Measurements from ENCODE around the gene MINDY4.

Gene MINDY4

DNA sequence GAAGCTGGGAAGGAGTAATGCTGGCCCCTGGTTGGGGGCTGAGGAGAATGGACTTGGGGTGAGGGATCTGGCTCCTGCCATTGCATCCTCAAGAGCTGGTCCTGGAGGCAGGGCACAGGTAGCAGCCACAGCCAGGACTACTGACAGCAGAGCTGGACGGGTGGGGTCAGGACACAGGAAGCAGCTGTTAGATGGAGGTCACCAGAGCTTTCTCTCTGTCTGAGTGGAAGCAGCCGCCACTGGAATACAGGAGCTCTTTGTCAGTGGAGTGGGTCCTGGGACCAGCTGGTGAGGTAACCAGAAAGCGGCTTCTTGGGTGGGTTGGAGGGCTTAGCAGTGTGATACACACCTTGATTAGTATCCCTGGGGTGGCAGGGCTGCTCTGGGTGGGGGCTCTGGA is 82.4 kb downstream of the MINDY4 start:
- H3K9me3 ChIP-seq (ENCODE audit: low read length) = no peaks in the 10 kb centered on the region
- no peaks in the 10 kb centered on the region for H3K27me3 ChIP-seq (ENCODE audit: insufficient read depth, low read length)
- no peaks in the 10 kb centered on the region for H3K4me1 ChIP-seq (ENCODE audit: insufficient read depth, low read length)
- peaks cover 2% of the 10 kb centered on the region for H3K36me3 ChIP-seq (ENCODE audit: insufficient read depth, low read length)
- H2AFZ ChIP-seq (ENCODE audit: low read depth, low read length) = no peak overlapping the region
- no peak overlapping the region for H3K4me3 ChIP-seq (ENCODE audit: low read length)

- H2AFZ ChIP-seq (ENCODE audit: low read depth, low read length) = no peak overlapping the region
- H3K9me3 ChIP-seq (ENCODE audit: low read length) = no peaks in the 10 kb centered on the region
- no peak overlapping the region for H3K4me3 ChIP-seq (ENCODE audit: low read length)
- no peaks in the 10 kb centered on the region for H3K4me1 ChIP-seq (ENCODE audit: insufficient read depth, low read length)
- no peaks in the 10 kb centered on the region for H3K27me3 ChIP-seq (ENCODE audit: insufficient read depth, low read length)
- H3K36me3 ChIP-seq (ENCODE audit: insufficient read depth, low read length) = peaks cover 2% of the 10 kb centered on the region
Measured at GRCh38 chr7:30855936-30856335, 84.7 kb downstream of the MINDY4 start.

DNA sequence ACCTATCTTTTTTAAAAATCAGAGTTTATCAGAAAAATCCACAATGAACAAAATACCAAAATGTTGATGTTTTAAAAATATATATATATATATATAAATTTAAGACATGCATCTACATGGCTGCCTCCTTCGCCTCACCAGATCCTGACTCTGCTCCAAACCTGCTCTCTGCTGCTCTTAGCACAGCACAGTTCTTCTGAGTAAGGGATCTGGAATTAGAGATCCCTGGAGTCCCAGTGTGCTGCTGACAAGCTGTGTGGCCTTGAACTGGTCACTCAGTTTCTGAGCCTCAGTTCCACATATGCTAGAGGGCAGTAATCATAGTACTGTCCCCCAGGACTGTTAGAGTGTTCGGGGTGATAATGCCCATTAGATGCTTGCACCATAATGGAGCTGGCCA is 87.4 kb downstream of the MINDY4 start:
- no peak overlapping the region for H2AFZ ChIP-seq (ENCODE audit: low read depth, low read length)
- H3K4me1 ChIP-seq (ENCODE audit: insufficient read depth, low read length) = no peaks in the 10 kb centered on the region
- H3K9me3 ChIP-seq (ENCODE audit: low read length) = no peaks in the 10 kb centered on the region
- no peaks in the 10 kb centered on the region for H3K27me3 ChIP-seq (ENCODE audit: insufficient read depth, low read length)
- no peaks in the 10 kb centered on the region for H3K36me3 ChIP-seq (ENCODE audit: insufficient read depth, low read length)
- no peak overlapping the region for H3K4me3 ChIP-seq (ENCODE audit: low read length)

- no peak overlapping the region for H3K4me3 ChIP-seq (ENCODE audit: low read length)
- no peaks in the 10 kb centered on the region for H3K27me3 ChIP-seq (ENCODE audit: insufficient read depth, low read length)
- H3K4me1 ChIP-seq (ENCODE audit: insufficient read depth, low read length) = no peaks in the 10 kb centered on the region
- H2AFZ ChIP-seq (ENCODE audit: low read depth, low read length) = no peak overlapping the region
- no peaks in the 10 kb centered on the region for H3K36me3 ChIP-seq (ENCODE audit: insufficient read depth, low read length)
- H3K9me3 ChIP-seq (ENCODE audit: low read length) = no peaks in the 10 kb centered on the region
Measured at GRCh38 chr7:30859202-30859939, 88.2 kb downstream of the MINDY4 start.

DNA sequence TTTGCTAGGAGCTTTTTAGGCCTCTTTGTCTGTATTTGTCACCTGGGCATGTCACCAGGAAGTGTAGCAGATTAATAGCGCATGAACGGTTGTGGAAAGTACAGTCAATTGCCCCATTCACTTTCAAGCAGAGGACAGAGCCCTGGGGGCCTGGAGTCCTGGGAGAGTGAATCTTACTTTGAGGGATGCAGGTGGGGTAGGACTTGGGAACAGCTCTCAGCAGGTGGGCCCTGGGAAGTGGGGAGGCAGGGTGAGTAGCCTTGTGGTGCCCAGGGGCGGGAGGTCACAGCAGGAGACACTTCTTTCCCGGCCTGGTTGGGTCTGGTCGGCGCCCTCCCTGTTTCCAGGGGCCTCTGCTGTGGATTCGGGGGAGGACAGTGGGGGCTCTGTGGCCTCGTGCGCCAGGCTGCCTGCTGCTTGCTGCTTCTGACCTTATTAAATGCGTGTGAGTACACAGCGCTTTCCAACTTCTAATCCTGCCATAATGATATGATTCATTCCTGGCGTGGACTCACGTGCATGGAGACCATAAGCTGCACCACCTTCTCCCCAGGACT is 88.8 kb downstream of the MINDY4 start:
- Histone ChIP-seq H3K36me3 (ENCODE audit: insufficient read depth, low read length) (no peaks in the 10 kb centered on the region), H3K4me1 (ENCODE audit: insufficient read depth, low read length) (no peaks in the 10 kb centered on the region), H3K4me3 (ENCODE audit: low read length) (no peak overlapping the region), H3K9me3 (ENCODE audit: low read length) (no peaks in the 10 kb centered on the region), H2AFZ (ENCODE audit: low read depth, low read length) (no peak overlapping the region), H3K27me3 (ENCODE audit: insufficient read depth, low read length) (no peaks in the 10 kb centered on the region)

GRCh38 chr7:30861612-30862011 is 90.4 kb downstream of the MINDY4 start:
- no peaks in the 10 kb centered on the region for H3K27me3 ChIP-seq (ENCODE audit: insufficient read depth, low read length)
- no peaks in the 10 kb centered on the region for H3K4me1 ChIP-seq (ENCODE audit: insufficient read depth, low read length)
- no peaks in the 10 kb centered on the region for H3K36me3 ChIP-seq (ENCODE audit: insufficient read depth, low read length)
- H2AFZ ChIP-seq (ENCODE audit: low read depth, low read length) = no peak overlapping the region
- H3K4me3 ChIP-seq (ENCODE audit: low read length) = no peak overlapping the region
- no peaks in the 10 kb centered on the region for H3K9me3 ChIP-seq (ENCODE audit: low read length)

DNA sequence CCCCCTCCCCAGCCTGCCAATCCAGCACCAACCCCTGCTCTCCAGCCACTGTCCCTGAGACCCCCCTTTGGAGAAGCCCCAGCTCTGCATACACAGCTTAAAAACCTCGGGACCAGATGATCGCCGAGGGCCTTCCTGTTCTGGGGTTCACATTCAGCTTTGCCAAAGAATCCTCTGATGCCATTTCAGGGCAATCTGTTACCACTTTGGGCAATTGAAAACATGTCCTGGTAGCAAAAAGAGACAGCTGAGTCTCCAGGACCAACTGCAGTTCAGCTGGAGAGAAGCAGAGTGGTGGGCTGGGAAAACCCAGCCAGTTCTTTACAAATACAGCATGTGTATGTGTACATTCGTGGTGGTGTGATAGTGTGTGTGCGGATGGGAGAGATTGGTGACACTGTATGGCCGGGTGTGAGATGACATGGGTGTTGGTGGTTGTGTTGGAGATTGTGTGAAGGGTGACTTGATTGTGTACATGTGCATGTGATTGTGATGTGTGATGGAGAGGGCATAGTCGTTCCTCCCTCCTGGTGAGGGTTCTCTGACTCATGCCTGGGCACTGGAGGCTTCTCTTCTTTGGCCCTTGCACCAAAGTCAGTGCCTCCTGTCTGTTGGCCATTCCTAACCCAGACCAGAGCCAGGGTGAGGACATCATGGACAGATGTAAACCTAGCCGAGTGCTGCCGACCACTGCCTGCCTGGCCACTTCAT is 91.9 kb downstream of the MINDY4 start:
- Histone ChIP-seq H3K36me3 (ENCODE audit: insufficient read depth, low read length) (no peaks in the 10 kb centered on the region), H3K9me3 (ENCODE audit: low read length) (no peaks in the 10 kb centered on the region)

GRCh38 chr7:30863706-30864035 is 92.5 kb downstream of the MINDY4 start:
- Histone ChIP-seq H3K36me3 (ENCODE audit: insufficient read depth, low read length) (no peaks in the 10 kb centered on the region), H3K27me3 (ENCODE audit: insufficient read depth, low read length) (no peaks in the 10 kb centered on the region), H3K4me3 (ENCODE audit: low read length) (no peak overlapping the region), H2AFZ (ENCODE audit: low read depth, low read length) (no peak overlapping the region), H3K9me3 (ENCODE audit: low read length) (no peaks in the 10 kb centered on the region), H3K4me1 (ENCODE audit: insufficient read depth, low read length) (no peaks in the 10 kb centered on the region)

More for the DNA sequence above, 91.9 kb downstream of the MINDY4 start:
- no peak overlapping the region for H2AFZ ChIP-seq (ENCODE audit: low read depth, low read length)
- no peak overlapping the region for H3K4me3 ChIP-seq (ENCODE audit: low read length)
- H3K27me3 ChIP-seq (ENCODE audit: insufficient read depth, low read length) = no peaks in the 10 kb centered on the region
- H3K4me1 ChIP-seq (ENCODE audit: insufficient read depth, low read length) = no peaks in the 10 kb centered on the region

GRCh38 chr7:30864101-30864500 is 92.9 kb downstream of the MINDY4 start:
- Histone ChIP-seq H3K27me3 (ENCODE audit: insufficient read depth, low read length) (no peaks in the 10 kb centered on the region), H3K36me3 (ENCODE audit: insufficient read depth, low read length) (no peaks in the 10 kb centered on the region), H3K9me3 (ENCODE audit: low read length) (no peaks in the 10 kb centered on the region), H2AFZ (ENCODE audit: low read depth, low read length) (no peak overlapping the region), H3K4me3 (ENCODE audit: low read length) (no peak overlapping the region), H3K4me1 (ENCODE audit: insufficient read depth, low read length) (no peaks in the 10 kb centered on the region)

- no peak overlapping the region for H2AFZ ChIP-seq (ENCODE audit: low read depth, low read length)
- H3K36me3 ChIP-seq (ENCODE audit: insufficient read depth, low read length) = no peaks in the 10 kb centered on the region
- no peaks in the 10 kb centered on the region for H3K4me1 ChIP-seq (ENCODE audit: insufficient read depth, low read length)
- no peak overlapping the region for H3K4me3 ChIP-seq (ENCODE audit: low read length)
- H3K9me3 ChIP-seq (ENCODE audit: low read length) = no peaks in the 10 kb centered on the region
- H3K27me3 ChIP-seq (ENCODE audit: insufficient read depth, low read length) = no peaks in the 10 kb centered on the region
Measured at GRCh38 chr7:30865076-30865475, 93.9 kb downstream of the MINDY4 start.

DNA sequence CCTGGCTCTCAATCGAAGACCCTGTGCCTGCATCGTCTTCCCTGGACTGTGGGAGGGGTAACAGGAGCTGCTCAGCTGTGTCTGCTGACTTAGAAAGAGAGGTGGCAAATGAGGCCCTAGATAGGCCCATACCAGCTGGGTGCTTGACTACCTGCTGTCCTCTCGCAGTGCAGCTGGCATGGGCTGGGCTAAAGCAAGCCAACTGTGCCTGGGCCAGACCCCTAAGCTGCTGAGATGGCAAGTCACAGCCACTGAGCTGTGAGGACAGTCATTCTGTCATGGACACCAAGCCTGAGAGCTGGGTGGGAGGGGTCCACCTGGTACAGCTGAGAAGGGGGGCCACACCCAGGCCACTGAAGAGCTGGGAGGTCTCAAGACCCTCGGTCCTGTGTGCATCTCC is 94.6 kb downstream of the MINDY4 start:
- Histone ChIP-seq H3K4me1 (ENCODE audit: insufficient read depth, low read length) (no peaks in the 10 kb centered on the region), H3K4me3 (ENCODE audit: low read length) (no peak overlapping the region), H3K9me3 (ENCODE audit: low read length) (no peaks in the 10 kb centered on the region), H3K36me3 (ENCODE audit: insufficient read depth, low read length) (no peaks in the 10 kb centered on the region), H3K27me3 (ENCODE audit: insufficient read depth, low read length) (no peaks in the 10 kb centered on the region), H2AFZ (ENCODE audit: low read depth, low read length) (no peak overlapping the region)

DNA sequence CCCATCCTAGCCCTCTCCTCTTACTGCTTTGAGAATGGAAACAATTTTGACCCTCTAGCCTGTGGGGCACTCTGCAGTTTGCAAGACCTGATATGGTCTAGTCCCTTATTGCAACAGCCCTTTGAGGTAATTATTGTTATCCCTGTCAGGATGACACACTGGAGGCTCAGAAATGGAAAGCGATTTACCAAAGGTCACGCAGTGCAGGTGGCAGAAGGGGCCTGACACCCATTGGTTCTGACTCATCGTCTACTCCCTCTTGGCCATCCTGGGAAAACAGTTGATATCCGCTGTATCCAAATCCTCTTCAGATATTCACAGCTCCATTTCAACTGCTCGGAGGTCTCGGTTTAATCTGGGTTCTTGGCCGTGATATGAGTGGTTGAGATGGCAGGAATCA is 95.7 kb downstream of the MINDY4 start:
- no peaks in the 10 kb centered on the region for H3K27me3 ChIP-seq (ENCODE audit: insufficient read depth, low read length)
- no peak overlapping the region for H3K4me3 ChIP-seq (ENCODE audit: low read length)
- H3K36me3 ChIP-seq (ENCODE audit: insufficient read depth, low read length) = no peaks in the 10 kb centered on the region
- no peak overlapping the region for H2AFZ ChIP-seq (ENCODE audit: low read depth, low read length)
- no peaks in the 10 kb centered on the region for H3K9me3 ChIP-seq (ENCODE audit: low read length)
- H3K4me1 ChIP-seq (ENCODE audit: insufficient read depth, low read length) = no peaks in the 10 kb centered on the region

- H3K9me3 ChIP-seq (ENCODE audit: low read length) = no peaks in the 10 kb centered on the region
- H2AFZ ChIP-seq (ENCODE audit: low read depth, low read length) = no peak overlapping the region
- no peaks in the 10 kb centered on the region for H3K4me1 ChIP-seq (ENCODE audit: insufficient read depth, low read length)
- no peak overlapping the region for H3K4me3 ChIP-seq (ENCODE audit: low read length)
- no peaks in the 10 kb centered on the region for H3K27me3 ChIP-seq (ENCODE audit: insufficient read depth, low read length)
- H3K36me3 ChIP-seq (ENCODE audit: insufficient read depth, low read length) = peaks cover 3% of the 10 kb centered on the region
Measured at GRCh38 chr7:30867483-30867882, 96.3 kb downstream of the MINDY4 start.
